Loucy (cell line): ENCODE measurements around the gene SDHD.
"Not testable (repeated sequence)": the region's sequence is repeated elsewhere in the genome, so short reads cannot be mapped to it uniquely, and the experiment has no call there.

ENCODE experiments used
- CTCF ChIP-seq: fragments of 200-600 bp; sonication (generic); conservative IDR thresholded peaks from 2 replicates; pipeline ENCODE4 v1.5.1; 2014; ENCODE audit warnings: mild to moderate bottlenecking, antibody characterized with exemption, low read length
- EZH2phosphoT487 ChIP-seq: fragments of 200-600 bp; IDR thresholded peaks from 2 replicates; pipeline ENCODE4 v1.6.1; 2018; ENCODE audit warnings: antibody characterized with exemption, mild to moderate bottlenecking, moderate library complexity, borderline replicate concordance

GRCh38 chr11:112046647-112047046 is 40.0 kb upstream of the SDHD start:
- not testable (repeated sequence) for TF ChIP-seq CTCF, EZH2phosphoT487
